ENCODE data around the gene CDK5. TPM values are rescaled to one million over a fixed set of nuclear protein-coding genes. Genes with fewer than 3 reads are reported as not detected.

The CDK5 gene
- total RNA-seq, 3 donors from 2014 or later, result 14.1 to 15.0 (median 14.3) TPM

GRCh38 chr7:151071032-151071866 lies 13.6 kb upstream of the CDK5 start:
- H3K4me3 Mint-ChIP-seq, result no peak overlapping the region
- H3K4me1 Mint-ChIP-seq (ENCODE audit: low read depth), result no peaks in the 10 kb centered on the region
- DNase-seq (no peak), ATAC-seq (no peak)
- H3K36me3 Mint-ChIP-seq (ENCODE audit: insufficient read depth), result peaks cover 18% of the 10 kb centered on the region
- H3K27me3 Mint-ChIP-seq (ENCODE audit: low read depth), result no peaks in the 10 kb centered on the region
- H3K9me3 Mint-ChIP-seq, result no peaks in the 10 kb centered on the region

DNA sequence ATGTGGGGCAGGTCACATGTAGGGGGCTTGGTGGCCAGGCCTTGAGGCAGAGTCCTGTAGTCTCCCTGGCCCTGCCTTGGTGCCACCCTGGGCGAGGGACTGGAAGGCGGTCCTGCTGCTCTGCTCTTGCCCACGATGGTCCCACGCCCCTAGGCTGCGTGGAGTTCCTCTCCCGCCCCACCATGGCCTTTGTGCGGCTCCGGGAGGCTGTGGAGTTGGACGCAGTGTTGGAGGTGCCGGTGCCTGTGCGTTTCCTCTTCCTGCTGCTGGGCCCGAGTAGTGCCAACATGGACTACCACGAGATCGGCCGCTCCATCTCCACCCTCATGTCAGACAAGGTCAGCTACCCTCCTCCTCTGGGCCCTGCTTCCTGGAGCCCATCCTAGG lies 12.9 kb upstream of the CDK5 start:
- Mint-ChIP-seq H3K27me3 (ENCODE audit: low read depth) (no peaks in the 10 kb centered on the region), H3K9me3 (no peaks in the 10 kb centered on the region), H3K36me3 (ENCODE audit: insufficient read depth) (peaks cover 14% of the 10 kb centered on the region), H3K4me1 (ENCODE audit: low read depth) (no peaks in the 10 kb centered on the region), H3K4me3 (no peak overlapping the region)
- no peak for ATAC-seq
- DNase-seq, result no peak

DNA sequence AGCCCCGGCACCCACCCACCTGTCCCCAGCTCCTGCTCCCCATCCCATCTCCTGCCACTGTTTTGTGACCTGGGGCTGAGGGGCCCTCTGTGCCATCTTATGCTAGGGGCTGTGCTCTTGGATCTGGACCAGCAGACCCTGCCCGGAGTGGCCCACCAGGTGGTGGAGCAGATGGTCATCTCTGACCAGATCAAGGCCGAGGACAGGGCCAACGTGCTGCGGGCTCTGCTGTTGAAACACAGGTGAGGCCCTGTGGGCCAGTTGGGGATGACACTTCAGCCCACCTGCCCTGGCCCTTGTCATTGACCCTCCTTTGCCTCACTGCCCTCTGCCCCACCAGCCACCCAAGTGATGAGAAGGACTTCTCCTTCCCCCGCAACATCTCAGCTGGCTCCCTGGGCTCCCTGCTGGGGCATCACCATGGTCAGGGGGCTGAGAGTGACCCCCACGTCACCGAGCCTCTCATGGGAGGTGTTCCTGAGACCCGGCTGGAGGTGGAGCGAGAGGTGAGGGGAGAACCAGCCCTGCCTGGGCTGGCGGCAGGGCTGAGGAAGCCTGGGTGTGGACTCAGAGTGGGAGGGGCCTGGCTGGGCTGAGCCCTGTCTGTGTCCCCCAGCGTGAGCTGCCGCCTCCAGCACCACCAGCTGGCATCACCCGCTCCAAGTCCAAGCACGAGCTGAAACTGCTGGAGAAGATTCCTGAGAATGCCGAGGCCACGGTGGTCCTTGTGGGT lies 12.3 kb upstream of the CDK5 start:
- H3K27me3 Mint-ChIP-seq (ENCODE audit: low read depth), result no peaks in the 10 kb centered on the region
- no peaks in the 10 kb centered on the region for H3K9me3 Mint-ChIP-seq
- H3K4me3 Mint-ChIP-seq, result no peak overlapping the region
- ATAC-seq (no peak), DNase-seq (no peak)
- no peaks in the 10 kb centered on the region for H3K4me1 Mint-ChIP-seq (ENCODE audit: low read depth)
- H3K36me3 Mint-ChIP-seq (ENCODE audit: insufficient read depth), result peaks cover 16% of the 10 kb centered on the region

DNA sequence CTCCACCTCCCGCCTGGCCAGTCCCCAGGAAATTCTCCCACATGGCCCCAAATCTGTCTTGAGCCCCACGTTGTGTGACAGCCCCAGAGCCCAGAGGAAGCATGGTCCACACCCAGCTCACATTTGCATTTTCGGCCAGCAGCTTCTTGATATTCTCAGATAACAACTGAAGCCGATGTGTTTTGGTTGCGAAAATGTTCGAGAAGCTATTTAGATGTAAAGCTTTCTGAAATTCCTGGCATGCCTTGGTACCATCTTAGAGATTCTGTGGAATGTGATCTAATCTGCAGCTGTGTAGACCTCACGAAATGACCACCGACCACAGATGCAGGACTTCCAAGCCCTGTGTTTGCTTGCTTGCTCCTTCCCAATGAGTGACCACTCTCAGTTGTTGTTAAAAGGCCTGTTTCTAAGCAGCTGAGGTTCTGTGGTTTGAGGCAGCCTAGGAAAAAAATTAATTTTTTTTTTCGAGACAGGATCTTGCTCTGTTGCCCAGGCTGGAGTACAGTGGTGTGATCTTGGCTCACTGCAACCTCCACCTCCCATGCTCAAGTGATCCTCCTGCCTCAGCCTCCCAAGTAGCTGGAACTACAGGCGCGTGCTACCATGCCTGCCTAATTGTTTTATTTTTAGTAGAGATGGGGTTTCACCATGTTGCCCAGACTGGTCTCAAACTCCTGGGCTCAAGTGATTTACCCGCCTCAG lies 10.5 kb upstream of the CDK5 start:
- no peaks in the 10 kb centered on the region for H3K27me3 Mint-ChIP-seq (ENCODE audit: low read depth)
- H3K4me3 Mint-ChIP-seq, result no peak overlapping the region
- H3K4me1 Mint-ChIP-seq (ENCODE audit: low read depth), result no peaks in the 10 kb centered on the region
- H3K9me3 Mint-ChIP-seq, result no peaks in the 10 kb centered on the region
- ATAC-seq, result no peak
- H3K36me3 Mint-ChIP-seq (ENCODE audit: insufficient read depth), result peaks cover 16% of the 10 kb centered on the region
- no peak for DNase-seq

- Mint-ChIP-seq H3K9me3 (no peaks in the 10 kb centered on the region), H3K36me3 (ENCODE audit: insufficient read depth) (peaks cover 16% of the 10 kb centered on the region), H3K4me1 (ENCODE audit: low read depth) (peaks cover 3% of the 10 kb centered on the region), H3K27me3 (ENCODE audit: low read depth) (no peaks in the 10 kb centered on the region), H3K4me3 (no peak overlapping the region)
- no peak for ATAC-seq
- DNase-seq, result no peak
These were observed 8.7 kb upstream of the CDK5 start for GRCh38 chr7:151066273-151066974.

DNA sequence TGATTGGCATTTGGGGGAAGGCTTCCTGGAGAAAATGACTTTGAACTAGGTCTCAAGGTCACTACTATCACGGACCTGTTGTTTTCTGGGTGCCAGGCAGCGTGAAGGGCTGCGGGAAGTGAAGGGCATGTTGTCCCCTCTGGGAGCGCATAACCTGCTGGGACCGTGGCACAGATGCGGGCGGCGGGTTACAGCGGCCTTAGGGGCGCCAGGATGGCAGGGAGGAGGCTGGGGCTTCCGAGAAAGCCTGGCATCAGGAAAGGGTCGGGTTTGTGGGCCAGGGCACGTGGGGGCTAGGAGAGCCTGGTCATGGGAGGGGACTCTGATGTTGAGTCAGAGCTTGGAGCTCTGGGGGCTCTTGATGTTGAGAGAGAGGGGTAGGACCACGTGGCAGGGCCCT lies 7.8 kb upstream of the CDK5 start:
- Mint-ChIP-seq H3K9me3 (no peaks in the 10 kb centered on the region), H3K4me3 (no peak overlapping the region), H3K27me3 (ENCODE audit: low read depth) (no peaks in the 10 kb centered on the region), H3K36me3 (ENCODE audit: insufficient read depth) (peaks cover 16% of the 10 kb centered on the region), H3K4me1 (ENCODE audit: low read depth) (peaks cover 9% of the 10 kb centered on the region)
- no peak for ATAC-seq
- no peak for DNase-seq

GRCh38 chr7:151064993-151065392 lies 7.3 kb upstream of the CDK5 start:
- H3K36me3 Mint-ChIP-seq (ENCODE audit: insufficient read depth), result peaks cover 16% of the 10 kb centered on the region

DNA sequence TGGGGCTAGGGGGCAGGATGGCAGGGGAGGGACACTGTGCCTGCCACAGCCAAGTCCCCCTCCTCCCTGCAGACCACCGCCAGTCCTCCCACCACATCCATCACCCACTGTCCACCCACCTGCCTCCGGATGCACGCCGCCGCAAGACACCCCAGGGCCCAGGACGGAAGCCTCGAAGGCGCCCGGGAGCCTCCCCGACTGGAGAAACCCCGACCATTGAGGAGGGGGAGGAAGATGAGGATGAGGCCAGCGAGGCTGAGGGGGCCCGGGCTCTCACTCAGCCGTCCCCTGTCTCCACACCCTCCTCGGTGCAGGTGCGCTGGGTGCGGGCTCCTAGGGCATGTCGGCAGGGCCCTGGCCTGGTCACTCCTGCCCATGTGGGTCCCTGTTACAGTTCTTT lies 6.8 kb upstream of the CDK5 start:
- H3K9me3 Mint-ChIP-seq, result no peaks in the 10 kb centered on the region
- no peak for ATAC-seq
- DNase-seq, result no peak
- H3K36me3 Mint-ChIP-seq (ENCODE audit: insufficient read depth), result peaks cover 16% of the 10 kb centered on the region
- no peaks in the 10 kb centered on the region for H3K27me3 Mint-ChIP-seq (ENCODE audit: low read depth)
- no peak overlapping the region for H3K4me3 Mint-ChIP-seq
- H3K4me1 Mint-ChIP-seq (ENCODE audit: low read depth), result peaks cover 13% of the 10 kb centered on the region

More at GRCh38 chr7:151064993-151065392, 7.3 kb upstream of the CDK5 start:
- H3K27me3 Mint-ChIP-seq (ENCODE audit: low read depth), result no peaks in the 10 kb centered on the region
- H3K4me3 Mint-ChIP-seq, result no peak overlapping the region
- ATAC-seq, result no peak
- no peaks in the 10 kb centered on the region for H3K9me3 Mint-ChIP-seq
- no peak for DNase-seq
- H3K4me1 Mint-ChIP-seq (ENCODE audit: low read depth), result peaks cover 13% of the 10 kb centered on the region

DNA sequence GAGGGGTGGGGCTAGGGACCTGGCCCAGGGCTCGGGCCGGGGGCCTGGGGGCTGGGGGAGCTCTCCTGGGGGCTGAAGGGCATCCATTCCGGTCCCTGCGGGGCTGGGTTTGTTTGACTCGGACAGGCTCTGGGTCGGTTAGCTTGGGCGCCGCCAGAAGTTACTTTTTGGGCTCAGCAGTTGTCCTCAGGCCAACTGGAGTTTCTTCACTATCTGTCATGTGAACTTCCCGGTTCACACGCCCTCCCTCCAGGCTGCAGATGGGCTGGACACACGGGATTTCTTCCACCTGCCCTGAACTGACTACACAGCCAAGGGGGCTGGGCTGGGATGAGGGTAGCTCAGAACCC lies 5.5 kb upstream of the CDK5 start:
- H3K4me1 Mint-ChIP-seq (ENCODE audit: low read depth), result peaks cover 19% of the 10 kb centered on the region
- H3K27me3 Mint-ChIP-seq (ENCODE audit: low read depth), result no peaks in the 10 kb centered on the region
- no peak overlapping the region for H3K4me3 Mint-ChIP-seq
- ATAC-seq (no peak), DNase-seq (no peak)
- H3K9me3 Mint-ChIP-seq, result no peaks in the 10 kb centered on the region
- peaks cover 12% of the 10 kb centered on the region for H3K36me3 Mint-ChIP-seq (ENCODE audit: insufficient read depth)

DNA sequence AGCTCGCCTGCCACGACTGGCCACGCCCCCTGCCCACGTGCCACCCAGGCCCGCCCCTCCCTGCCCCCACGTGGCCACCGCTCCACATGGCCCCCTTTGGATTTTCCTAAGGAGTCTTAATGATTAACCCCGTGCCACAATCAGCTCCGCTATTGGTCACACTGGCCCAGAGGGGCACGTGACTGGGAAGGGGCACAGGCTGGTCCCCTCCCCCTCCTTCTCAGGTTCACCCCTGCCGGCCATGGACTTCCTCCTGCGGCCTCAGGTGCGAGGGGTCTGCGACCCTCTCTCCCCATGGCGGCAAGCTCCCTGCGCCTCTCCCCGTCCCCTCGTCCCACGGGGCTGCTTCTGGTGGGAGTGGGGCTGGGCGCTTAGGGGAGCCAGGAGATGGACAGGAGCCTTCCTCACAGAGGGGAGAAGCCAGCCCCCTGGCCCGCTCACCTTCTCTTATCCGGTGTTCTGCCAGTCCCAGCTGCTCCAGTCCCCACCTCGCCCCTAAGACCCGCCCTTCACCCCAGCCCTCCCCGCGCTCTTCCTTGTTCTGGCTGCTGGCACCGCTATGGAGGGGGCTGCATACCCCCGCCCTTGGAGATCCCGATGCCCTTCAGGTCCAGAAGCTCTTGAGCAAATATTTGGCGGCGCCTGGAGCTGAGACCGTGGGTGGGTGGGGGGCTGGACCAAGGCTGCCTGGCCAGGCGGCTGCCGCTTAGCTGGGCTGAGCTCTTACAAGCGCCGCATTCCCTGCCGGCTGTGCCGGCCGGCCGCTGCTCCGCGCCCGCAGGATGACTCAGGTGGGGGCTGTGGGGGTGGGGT lies 4.9 kb upstream of the CDK5 start:
- DNase-seq, result no peak
- Mint-ChIP-seq H3K4me1 (ENCODE audit: low read depth) (peaks cover 20% of the 10 kb centered on the region), H3K9me3 (no peaks in the 10 kb centered on the region), H3K4me3 (no peak overlapping the region), H3K27me3 (ENCODE audit: low read depth) (no peaks in the 10 kb centered on the region), H3K36me3 (ENCODE audit: insufficient read depth) (peaks cover 8% of the 10 kb centered on the region)
- no peak for ATAC-seq

GRCh38 chr7:151062111-151062398 lies 4.4 kb upstream of the CDK5 start:
- peak overlapping the region; percentile 92 for H3K4me3 Mint-ChIP-seq
- no peaks in the 10 kb centered on the region for H3K9me3 Mint-ChIP-seq
- H3K36me3 Mint-ChIP-seq (ENCODE audit: insufficient read depth), result peaks cover 5% of the 10 kb centered on the region
- H3K4me1 Mint-ChIP-seq (ENCODE audit: low read depth), result peaks cover 26% of the 10 kb centered on the region
- DNase-seq (no peak), ATAC-seq (no peak)
- no peaks in the 10 kb centered on the region for H3K27me3 Mint-ChIP-seq (ENCODE audit: low read depth)

- no peaks in the 10 kb centered on the region for H3K27me3 Mint-ChIP-seq (ENCODE audit: low read depth)
- no peak for ATAC-seq
- no peak for DNase-seq
- peaks cover 31% of the 10 kb centered on the region for H3K4me1 Mint-ChIP-seq (ENCODE audit: low read depth)
- no peaks in the 10 kb centered on the region for H3K9me3 Mint-ChIP-seq
- peaks cover 5% of the 10 kb centered on the region for H3K36me3 Mint-ChIP-seq (ENCODE audit: insufficient read depth)
- H3K4me3 Mint-ChIP-seq, result peak overlapping the region; percentile 92
These were observed 3.8 kb upstream of the CDK5 start for GRCh38 chr7:151061213-151062110.
